Measurements from ENCODE around the gene TMIGD3.

Gene TMIGD3

DNA sequence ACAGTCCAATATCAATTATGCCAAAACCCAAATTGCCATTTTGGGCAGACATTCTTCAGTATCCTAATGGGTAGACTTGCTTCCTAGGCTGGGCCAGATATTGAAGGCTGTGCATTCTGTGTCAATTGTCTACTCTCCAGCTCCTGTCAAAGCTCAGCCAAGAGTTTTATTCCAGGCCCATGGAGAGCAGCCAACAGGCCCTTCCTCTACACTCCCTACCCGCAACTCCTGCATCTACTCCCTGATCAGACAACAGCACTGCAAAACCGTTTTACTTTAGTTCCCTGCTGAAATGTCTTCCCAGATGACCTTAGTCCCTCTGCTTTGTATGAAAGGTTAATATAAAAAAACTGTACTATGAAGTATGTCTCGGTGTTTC lies 6.6 kb upstream of the TMIGD3 start:
- H3K4me3 ChIP-seq (ENCODE audit: low read depth, low read length), result no peak overlapping the region

GRCh38 chr1:111507411-111508201 lies 4.2 kb upstream of the TMIGD3 start:
- H3K4me3 ChIP-seq (ENCODE audit: low read depth, low read length), result peak overlapping the region; percentile 31

DNA sequence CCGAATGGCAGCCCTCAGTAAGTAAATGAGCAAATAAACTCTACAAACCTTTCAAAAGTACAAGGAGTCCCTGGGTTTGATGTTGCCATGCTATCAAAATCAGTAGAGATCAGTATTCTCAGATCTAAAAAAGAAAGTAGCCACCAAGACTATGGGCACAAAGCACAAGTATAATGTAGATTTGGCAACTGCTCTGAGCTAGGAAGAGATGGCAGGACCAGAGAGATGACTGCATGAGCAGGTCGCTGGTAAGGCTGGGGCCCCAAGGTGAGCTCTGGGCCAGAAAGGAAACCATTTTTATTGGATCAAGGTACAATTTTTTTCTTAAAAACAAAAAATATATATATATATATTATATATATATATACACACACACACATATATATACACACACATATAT lies 3.1 kb upstream of the TMIGD3 start:
- no peak overlapping the region for H3K4me3 ChIP-seq (ENCODE audit: low read depth, low read length)

DNA sequence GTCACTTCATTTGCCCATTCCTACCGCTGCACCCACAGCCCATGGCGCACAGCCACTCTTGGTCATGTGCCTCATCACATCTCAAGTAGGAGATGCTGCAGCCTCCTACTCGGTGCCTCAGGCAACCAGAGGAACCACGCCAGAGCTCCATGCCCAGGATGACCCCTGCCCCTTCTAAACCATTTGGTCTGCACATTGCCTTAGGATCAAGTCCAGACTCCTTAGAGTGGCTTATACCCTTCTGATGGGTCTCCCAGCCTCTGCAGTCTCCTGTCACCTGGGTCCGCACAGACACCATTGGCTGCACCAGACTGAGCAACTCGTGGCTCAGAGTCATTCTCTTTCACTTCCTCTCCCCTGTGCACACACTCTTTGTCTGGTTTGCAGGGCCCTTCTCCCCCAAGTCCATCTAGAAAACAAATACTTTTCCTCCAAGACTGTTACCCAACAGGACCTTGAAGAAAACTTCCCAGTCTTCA lies 2.2 kb upstream of the TMIGD3 start:
- H3K4me3 ChIP-seq (ENCODE audit: low read depth, low read length), result no peak overlapping the region

- H3K4me3 ChIP-seq (ENCODE audit: low read depth, low read length), result no peak overlapping the region
Measured at GRCh38 chr1:111504097-111504496, 664 bp upstream of the TMIGD3 start.

DNA sequence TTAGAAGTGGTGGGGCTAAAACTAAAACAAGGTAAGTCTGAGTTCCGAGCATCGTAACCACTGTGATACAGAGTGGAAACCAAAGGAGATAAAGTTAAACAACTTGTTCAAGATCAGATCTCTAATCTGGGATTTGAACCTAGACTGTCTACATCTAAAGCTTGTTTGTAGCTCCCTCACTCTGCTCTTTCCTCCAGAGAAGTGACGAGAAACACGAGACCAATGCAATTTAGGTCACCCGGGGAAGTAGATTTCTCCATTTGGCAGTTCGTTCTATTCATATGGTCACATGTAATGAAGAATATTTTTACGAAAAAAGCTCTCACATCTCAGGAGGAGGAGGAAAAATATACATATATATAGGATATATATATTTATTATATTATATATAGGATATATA lies 1.8 kb downstream of the TMIGD3 start:
- no peak overlapping the region for H3K4me3 ChIP-seq (ENCODE audit: low read depth, low read length)

GRCh38 chr1:111499026-111499785 lies 4.2 kb downstream of the TMIGD3 start:
- H3K4me3 ChIP-seq (ENCODE audit: low read depth, low read length), result no peak overlapping the region

DNA sequence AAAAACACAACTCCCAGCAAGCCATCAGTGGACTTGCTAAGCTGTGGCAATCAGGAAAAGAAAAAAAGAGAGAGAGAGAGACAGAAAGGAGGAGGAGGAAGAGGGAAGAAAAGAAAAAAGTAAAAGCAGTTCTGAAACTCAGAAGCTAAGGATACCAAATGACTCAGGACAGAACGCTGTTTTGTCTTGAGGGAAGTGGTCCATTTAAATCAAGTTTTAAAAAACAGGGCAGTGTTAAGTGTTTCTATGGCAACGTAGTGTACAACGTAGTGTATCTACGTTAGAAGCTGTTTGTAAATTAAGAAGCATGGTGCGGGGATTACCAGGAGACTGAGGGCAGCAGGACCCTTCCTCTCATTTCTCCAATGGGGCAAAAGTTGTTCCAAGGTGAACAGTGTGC lies 5.8 kb downstream of the TMIGD3 start:
- no peak overlapping the region for H3K4me3 ChIP-seq (ENCODE audit: low read depth, low read length)

GRCh38 chr1:111496398-111496797 lies 7.0 kb downstream of the TMIGD3 start:
- H3K4me3 ChIP-seq (ENCODE audit: low read depth, low read length), result no peak overlapping the region

DNA sequence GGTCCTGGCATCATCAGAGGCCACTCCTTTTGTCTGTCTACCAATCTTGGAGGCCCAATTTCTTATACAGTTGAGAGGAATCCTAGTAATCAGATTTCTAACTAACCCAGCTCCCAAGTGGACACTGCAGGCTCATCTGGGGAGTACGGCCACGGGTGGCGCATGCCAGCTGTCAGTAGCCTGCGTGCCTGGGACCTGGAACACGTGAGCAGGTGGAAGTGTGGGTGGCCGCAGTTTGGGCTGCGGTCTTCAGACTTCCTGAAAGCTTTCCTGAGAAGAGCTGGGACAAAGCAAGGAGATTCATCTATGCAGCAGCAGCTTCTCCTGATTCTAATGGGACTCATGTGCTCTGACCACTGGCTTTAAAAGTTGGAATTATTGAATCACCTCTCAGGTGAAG lies 12.4 kb downstream of the TMIGD3 start:
- no peak overlapping the region for H3K4me3 ChIP-seq (ENCODE audit: low read depth, low read length)

GRCh38 chr1:111490220-111490619 lies 13.2 kb downstream of the TMIGD3 start:
- no peak overlapping the region for H3K4me3 ChIP-seq (ENCODE audit: low read depth, low read length)

- H3K4me3 ChIP-seq (ENCODE audit: low read depth, low read length), result no peak overlapping the region
Measured at GRCh38 chr1:111489604-111490003, 13.8 kb downstream of the TMIGD3 start.

DNA sequence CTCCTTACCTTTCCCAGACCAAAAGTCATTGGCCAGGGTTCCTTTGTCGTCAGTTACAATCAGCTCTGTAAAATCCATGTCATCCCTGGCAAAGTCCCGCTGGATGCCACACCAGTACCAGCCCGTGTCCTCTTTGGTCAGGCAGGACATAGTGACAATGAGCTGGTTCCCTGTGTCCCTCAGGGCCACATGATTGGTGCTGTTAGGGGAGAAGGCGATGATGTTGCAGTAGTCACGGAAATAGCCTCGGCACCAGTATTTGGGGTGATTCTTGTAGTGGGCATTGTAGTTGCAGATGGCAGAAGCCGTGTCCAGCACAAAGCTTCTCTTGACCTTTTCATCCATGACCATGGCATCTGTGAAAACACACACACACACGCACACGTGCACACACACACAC lies 14.8 kb downstream of the TMIGD3 start:
- no peak overlapping the region for H3K4me3 ChIP-seq (ENCODE audit: low read depth, low read length)

GRCh38 chr1:111487133-111487532 lies 16.3 kb downstream of the TMIGD3 start:
- H3K4me3 ChIP-seq (ENCODE audit: low read depth, low read length), result no peak overlapping the region

DNA sequence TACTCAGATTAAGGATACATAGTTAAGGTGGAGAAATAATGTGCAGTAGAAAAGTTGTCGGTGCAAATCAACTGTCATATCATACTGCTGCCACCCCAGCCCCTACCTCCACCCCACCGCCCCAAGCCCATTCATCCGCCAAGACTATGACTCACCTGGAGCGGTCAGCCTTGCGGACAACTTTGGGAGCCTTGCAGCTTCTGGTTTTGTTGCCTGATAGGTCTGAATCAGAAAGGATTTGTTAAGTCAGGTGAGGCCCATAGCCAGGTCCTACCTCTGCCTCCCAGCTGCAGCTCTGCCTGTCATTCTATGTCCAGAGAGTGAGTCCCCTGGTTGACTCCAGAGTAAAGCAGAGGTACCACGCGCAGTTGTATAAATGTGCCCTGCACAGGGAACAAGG lies 17.0 kb downstream of the TMIGD3 start:
- H3K4me3 ChIP-seq (ENCODE audit: low read depth, low read length), result no peak overlapping the region

GRCh38 chr1:111484391-111485026 lies 18.9 kb downstream of the TMIGD3 start:
- no peak overlapping the region for H3K4me3 ChIP-seq (ENCODE audit: low read depth, low read length)

DNA sequence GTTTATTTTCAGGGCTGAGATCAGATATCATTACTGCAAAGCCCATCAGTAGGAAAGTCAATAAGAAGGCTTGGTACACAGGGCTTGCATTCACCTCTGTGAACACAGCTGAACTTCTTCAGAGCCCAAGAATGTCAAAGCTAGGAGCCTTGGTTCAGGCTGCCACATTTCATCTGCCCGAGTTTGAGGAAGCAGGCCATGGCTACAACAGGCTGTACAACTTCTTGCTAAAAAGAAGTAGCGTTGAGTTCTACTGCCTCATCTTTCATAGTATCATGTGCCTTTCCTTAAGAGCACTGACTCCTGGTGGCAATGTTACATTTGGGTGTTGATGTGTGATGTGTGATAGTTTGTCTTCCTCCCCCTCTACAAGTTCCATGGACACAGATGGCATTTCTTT lies 19.6 kb downstream of the TMIGD3 start:
- no peak overlapping the region for H3K4me3 ChIP-seq (ENCODE audit: low read depth, low read length)

- H3K4me3 ChIP-seq (ENCODE audit: low read depth, low read length), result no peak overlapping the region
Measured at GRCh38 chr1:111483166-111483565, 20.3 kb downstream of the TMIGD3 start.

- H3K4me3 ChIP-seq (ENCODE audit: low read depth, low read length), result no peak overlapping the region
Measured at GRCh38 chr1:111481387-111482221, 21.8 kb downstream of the TMIGD3 start.

DNA sequence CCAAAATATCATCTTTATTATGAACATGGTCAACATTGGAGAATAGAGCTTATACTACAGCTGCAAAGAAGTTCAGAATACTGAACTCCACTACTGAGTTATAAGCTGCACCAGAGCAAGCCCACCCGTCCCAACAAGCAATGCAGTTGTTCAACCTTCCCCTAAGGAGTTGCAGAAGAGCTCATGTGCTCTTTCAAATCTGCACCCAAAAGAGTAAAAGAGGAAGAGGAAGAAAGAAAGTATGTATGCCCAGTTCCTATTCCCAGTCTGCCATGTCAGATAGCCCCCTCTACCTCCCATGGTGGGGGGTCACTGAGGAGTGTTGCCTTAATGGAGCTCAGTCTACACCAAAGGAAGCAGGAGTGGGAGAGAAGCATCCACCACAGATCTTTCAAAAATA lies 22.8 kb downstream of the TMIGD3 start:
- H3K4me3 ChIP-seq (ENCODE audit: low read depth, low read length), result no peak overlapping the region

GRCh38 chr1:111476761-111477309 lies 26.6 kb downstream of the TMIGD3 start:
- no peak overlapping the region for H3K4me3 ChIP-seq (ENCODE audit: low read depth, low read length)

Measured in iPS-11a (cell line).